H54 (cell line): ENCODE measurements around the gene TRPM4.
"Not testable (repeated sequence)": the region's sequence is repeated elsewhere in the genome, so short reads cannot be mapped to it uniquely, and the experiment has no call there.

ENCODE experiments used
- DNase-seq: peaks from one replicate; pipeline ENCODE4 v3.0.0; 2011; ENCODE audit warnings: low spot score, mixed read lengths; ENCODE audit not compliant: insufficient read length
- FAIRE-seq: peaks from 3 replicates; lab custom pipeline; 2011; peaks lifted over from hg19 to GRCh38; lab: Jason Lieb, UNC
- POLR2A ChIP-seq: IDR thresholded peaks from 2 replicates; pipeline ENCODE4 v1.6.1; 2011; ENCODE audit warnings: low read depth, mild to moderate bottlenecking, low read length

Gene TRPM4

GRCh38 chr19:49180659-49181058, 23.1 kb downstream of the TRPM4 start:
- FAIRE-seq (no peak), DNase-seq (no peak)
- TF ChIP-seq POLR2A = no peak

DNA sequence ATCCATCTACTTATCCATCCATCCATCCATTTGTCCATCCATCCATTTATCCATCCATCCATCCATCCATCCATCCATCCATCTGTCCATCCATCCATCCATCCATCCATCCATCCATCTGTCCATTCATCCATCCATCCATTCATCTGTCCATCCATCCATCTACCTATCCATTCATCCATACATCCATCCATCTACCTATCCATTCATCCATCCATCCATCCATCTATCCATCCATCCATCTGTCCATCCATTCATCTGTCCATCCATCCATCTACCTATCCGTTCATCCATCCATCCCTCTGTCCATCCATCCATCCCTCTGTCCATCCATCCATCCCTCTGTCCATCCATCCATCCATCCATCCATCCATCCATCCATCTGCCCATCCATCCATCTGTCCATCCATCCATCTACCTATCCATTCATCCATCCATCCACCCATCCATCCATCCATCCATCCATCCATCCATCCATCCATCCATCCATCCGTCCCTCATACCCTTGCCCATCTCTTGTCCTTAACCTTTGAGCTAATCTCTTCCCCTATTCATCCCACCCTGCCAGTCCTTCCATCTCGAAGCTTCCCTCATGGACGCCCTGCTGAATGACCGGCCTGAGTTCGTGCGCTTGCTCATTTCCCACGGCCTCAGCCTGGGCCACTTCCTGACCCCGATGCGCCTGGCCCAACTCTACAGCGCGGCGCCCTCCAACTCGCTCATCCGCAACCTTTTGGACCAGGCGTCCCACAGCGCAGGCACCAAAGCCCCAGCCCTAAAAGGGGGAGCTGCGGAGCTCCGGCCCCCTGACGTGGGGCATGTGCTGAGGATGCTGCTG, 24.6 kb downstream of the TRPM4 start:
- FAIRE-seq, DNase-seq: not testable (repeated sequence)

- no peak for FAIRE-seq
- no peak for TF ChIP-seq POLR2A
- DNase-seq = no peak
Measured at GRCh38 chr19:49182848-49183375, 25.3 kb downstream of the TRPM4 start.

DNA sequence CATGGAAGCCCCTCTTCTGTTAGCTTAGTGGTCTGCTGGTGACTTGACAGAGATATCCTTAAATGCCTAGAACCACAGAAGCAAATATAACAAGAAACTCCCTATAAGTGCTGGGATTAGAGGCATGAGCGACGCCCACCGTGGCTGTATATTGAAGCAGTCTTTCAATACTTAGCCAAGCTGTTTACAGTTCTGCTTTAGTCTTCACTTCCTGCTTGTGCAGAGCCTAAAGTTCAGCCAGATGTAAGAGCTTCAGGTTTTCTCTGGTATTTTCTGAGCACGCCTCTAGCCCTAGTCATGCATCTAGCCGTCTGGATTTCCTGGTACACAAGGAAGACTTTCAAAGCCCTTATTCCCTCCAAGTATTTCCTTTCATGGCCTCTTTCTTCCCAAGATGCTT, 28.5 kb downstream of the TRPM4 start:
- DNase-seq (no peak), FAIRE-seq (no peak)
- TF ChIP-seq POLR2A = no peak

DNA sequence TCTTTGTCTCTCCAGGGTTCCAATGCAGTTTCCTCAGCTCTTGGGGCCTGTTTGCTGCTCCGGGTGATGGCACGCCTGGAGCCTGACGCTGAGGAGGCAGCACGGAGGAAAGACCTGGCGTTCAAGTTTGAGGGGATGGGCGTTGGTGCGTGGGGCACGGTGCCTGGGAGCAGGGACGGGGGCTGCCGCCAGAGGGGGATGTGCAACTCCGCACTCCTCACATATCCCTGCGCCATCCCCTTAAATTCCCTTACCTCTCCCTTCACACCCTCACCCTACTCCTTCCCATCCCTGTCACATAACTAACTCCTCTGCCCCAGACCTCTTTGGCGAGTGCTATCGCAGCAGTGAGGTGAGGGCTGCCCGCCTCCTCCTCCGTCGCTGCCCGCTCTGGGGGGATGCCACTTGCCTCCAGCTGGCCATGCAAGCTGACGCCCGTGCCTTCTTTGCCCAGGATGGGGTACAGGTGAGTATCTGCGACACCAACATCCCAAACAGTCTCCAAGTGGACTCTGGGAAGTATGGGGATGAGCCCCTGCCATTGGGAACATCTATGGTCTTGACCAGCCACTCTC, 31.1 kb downstream of the TRPM4 start:
- DNase-seq = no peak
- no peak for FAIRE-seq
- no peak for TF ChIP-seq POLR2A

DNA sequence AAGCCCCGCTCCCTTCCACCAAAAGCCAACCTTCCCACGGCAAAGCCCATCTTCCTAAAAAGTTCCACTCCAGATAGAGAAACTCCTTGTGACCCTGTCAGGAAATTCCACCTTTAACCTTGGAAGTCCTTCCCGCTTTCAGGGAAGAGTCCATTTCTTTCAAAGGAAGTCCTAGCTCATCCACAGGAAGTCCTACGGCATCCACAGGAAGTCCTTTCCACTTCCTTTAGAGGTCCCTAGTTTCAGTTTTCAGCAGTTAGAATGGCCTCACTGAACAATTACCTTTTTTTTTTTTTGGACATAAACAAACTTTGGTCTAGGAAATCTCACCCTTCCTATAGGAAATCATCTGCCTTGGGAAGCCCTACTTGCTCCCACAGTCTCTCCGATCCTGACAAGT, 31.7 kb downstream of the TRPM4 start:
- DNase-seq (no peak), FAIRE-seq (no peak)
- TF ChIP-seq POLR2A = no peak

DNA sequence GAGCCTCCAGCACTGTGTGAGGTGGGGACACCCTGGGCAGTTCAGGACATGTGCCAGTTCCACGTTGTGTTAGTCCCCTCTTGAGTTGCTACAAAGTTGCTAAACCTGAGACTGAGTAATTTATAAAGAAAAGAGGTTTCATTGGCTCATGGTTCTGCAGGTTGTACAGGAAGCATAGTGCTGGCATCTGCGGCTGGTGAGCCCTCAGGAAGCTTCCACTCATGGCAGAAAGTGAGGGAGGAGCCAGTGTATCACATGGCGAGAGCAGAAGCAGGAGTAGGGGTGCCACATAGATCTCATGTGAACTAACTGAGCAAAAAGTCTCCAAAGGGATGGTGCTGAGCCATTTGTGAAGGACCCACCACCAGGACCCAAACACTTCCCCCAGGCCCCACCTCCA, 33.2 kb downstream of the TRPM4 start:
- TF ChIP-seq POLR2A = no peak
- DNase-seq (no peak), FAIRE-seq (no peak)

DNA sequence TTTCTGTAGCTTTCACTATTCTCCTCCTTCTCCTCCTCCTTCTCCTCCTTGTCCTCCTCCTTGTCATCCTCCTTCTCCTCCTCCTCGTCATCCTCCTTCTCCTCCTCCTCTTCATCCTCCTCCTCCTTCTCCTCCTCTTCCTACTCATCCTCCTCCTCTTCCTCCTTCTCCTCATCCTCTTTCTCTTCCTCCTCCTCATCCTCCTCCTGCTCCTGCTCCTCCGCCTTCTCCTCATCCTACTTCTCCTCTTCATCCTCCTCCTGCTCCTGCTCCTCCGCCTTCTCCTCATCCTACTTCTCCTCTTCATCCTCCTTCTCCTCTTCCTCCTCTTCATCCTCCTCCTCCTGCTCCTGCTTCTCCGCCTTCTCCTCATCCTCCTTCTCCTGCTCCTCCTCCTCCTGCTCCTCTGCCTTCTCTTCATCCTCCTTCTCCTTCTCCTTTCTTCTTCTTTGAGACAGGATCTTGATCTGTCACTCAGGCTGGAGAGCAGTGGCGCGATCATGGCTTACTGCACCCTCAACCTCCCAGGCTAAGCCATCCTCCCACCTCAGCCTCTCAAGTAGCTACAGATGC, 36.3 kb downstream of the TRPM4 start:
- no peak for TF ChIP-seq POLR2A
- no peak for DNase-seq
- no peak for FAIRE-seq

DNA sequence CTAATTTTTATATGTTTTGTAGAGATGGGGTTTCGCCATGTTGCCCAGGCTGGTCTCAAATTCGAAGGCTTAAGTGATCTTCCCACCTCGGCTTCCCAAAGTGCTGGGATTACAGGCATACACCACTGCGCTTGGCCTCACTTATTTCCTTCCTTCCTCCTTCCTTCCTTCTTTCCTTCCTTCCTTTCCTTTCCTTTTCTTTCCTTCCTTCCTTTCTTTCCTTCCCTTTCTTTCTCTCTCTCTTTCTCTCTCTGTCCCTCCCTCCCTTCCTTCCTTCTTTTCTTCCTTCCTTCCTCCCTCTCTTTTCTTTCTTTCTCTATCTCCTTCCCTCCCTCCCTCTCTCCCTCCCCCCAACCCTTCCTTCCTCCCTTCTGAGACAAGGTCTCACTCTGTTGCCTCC, 36.8 kb downstream of the TRPM4 start:
- DNase-seq (no peak), FAIRE-seq (no peak)
- TF ChIP-seq POLR2A = no peak

DNA sequence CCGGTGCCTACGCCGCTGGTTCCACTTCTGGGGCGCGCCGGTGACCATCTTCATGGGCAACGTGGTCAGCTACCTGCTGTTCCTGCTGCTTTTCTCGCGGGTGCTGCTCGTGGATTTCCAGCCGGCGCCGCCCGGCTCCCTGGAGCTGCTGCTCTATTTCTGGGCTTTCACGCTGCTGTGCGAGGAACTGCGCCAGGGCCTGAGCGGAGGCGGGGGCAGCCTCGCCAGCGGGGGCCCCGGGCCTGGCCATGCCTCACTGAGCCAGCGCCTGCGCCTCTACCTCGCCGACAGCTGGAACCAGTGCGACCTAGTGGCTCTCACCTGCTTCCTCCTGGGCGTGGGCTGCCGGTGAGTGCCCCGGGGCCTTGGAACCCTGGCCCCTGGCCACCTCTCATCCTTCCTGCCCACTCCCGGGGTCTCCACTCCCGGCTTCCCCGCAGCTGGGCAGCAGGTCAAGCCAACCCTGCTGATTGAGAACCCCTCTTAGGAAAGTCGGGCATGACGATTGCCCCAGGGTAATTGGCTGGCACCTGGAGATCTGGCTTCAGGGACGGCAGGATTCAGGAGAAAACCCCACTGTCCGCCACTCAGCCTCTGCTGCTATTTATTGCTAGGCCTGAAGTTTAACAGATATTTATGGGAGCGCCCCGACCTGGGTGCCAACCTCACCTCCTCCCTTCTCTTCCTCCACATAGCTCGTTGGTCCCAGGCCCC, 39.1 kb downstream of the TRPM4 start:
- DNase-seq (no peak), FAIRE-seq (no peak)
- no peak for TF ChIP-seq POLR2A

GRCh38 chr19:49200238-49200862, 42.8 kb downstream of the TRPM4 start:
- DNase-seq = peak; percentile 17
- no peak for TF ChIP-seq POLR2A
- no peak for FAIRE-seq

- no peak for FAIRE-seq
- no peak for TF ChIP-seq POLR2A
- DNase-seq = no peak
Measured at GRCh38 chr19:49201042-49201441, 43.5 kb downstream of the TRPM4 start.

DNA sequence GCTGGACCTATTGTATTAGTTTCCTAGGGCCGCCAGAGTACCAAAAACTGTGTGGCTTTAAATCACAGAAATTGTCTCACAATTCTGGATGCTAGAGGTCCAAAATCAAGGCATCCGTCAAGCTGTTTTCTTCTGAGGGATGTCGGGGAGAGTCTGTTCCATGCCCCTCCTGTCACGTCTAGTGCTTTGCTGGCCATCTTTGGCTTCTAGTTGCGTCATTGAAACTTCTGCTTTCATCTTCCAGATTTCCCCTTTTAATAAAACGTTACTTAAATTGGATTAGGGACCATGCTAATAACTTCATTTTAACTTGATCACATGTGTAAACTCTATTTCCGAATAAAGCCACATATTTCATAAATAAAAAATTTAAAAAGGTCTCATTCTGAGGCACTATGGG, 47.5 kb downstream of the TRPM4 start:
- no peak for TF ChIP-seq POLR2A
- DNase-seq = no peak
- FAIRE-seq = no peak

DNA sequence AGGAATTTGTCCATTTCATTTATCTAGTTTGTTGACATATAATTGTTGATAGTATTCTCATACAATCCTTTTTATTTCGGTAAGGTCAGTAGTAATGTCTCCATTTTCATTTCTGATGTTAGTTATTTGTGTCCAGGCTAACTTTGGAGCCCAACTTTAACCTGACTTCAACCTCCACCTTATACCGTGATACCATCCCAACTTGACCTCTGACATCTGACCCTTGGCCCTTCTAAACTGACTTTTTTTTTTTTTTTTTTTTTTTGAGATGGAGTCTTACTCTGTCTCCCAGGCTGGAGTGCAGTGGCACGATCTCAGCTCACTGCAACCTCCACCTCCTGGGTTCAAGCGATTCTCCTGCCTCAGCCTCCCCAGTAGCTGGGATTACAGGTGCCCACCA, 51.9 kb downstream of the TRPM4 start:
- not testable (repeated sequence) for FAIRE-seq

More for the DNA sequence above, 51.9 kb downstream of the TRPM4 start:
- DNase-seq = not testable (repeated sequence)
